ENCODE data around the gene MACROD2.

The MACROD2 gene

GRCh38 chr20:14488756-14489479 is 493.6 kb downstream of the MACROD2 start:
- no peak overlapping the region for H3K4me3 ChIP-seq (ENCODE audit: control insufficient read depth, low read depth, low read length)
- peak; percentile 12 for DNase-seq (ENCODE audit: low read depth)
- TF ChIP-seq CTCF (conservative IDR thresholded peaks at IDR 0.05; ENCODE audit: control insufficient read depth, insufficient read depth, low read depth, low read length): no peak

- H3K4me3 ChIP-seq (ENCODE audit: control insufficient read depth, low read depth, low read length): no peak overlapping the region
- no peak for DNase-seq (ENCODE audit: low read depth)
- TF ChIP-seq CTCF (conservative IDR thresholded peaks at IDR 0.05; ENCODE audit: control insufficient read depth, insufficient read depth, low read depth, low read length): no peak
Observed at GRCh38 chr20:14489544-14489943, 494.2 kb downstream of the MACROD2 start.

GRCh38 chr20:14491436-14491835 is 496.1 kb downstream of the MACROD2 start:
- DNase-seq (ENCODE audit: low read depth): no peak
- no peak overlapping the region for H3K4me3 ChIP-seq (ENCODE audit: control insufficient read depth, low read depth, low read length)
- no peak for TF ChIP-seq CTCF (conservative IDR thresholded peaks at IDR 0.05; ENCODE audit: control insufficient read depth, insufficient read depth, low read depth, low read length)

- DNase-seq (ENCODE audit: low read depth): no peak
- no peak for TF ChIP-seq CTCF (conservative IDR thresholded peaks at IDR 0.05; ENCODE audit: control insufficient read depth, insufficient read depth, low read depth, low read length)
Observed at GRCh38 chr20:14493408-14493807, 498.1 kb downstream of the MACROD2 start.

GRCh38 chr20:14494355-14494754 is 499.0 kb downstream of the MACROD2 start:
- no peak for DNase-seq (ENCODE audit: low read depth)
- no peak for TF ChIP-seq CTCF (conservative IDR thresholded peaks at IDR 0.05; ENCODE audit: control insufficient read depth, insufficient read depth, low read depth, low read length)
- no peak overlapping the region for H3K4me3 ChIP-seq (ENCODE audit: control insufficient read depth, low read depth, low read length)

More at GRCh38 chr20:14493408-14493807, 498.1 kb downstream of the MACROD2 start:
- no peak overlapping the region for H3K4me3 ChIP-seq (ENCODE audit: control insufficient read depth, low read depth, low read length)

- TF ChIP-seq CTCF (conservative IDR thresholded peaks at IDR 0.05; ENCODE audit: control insufficient read depth, insufficient read depth, low read depth, low read length): no peak
- DNase-seq (ENCODE audit: low read depth): no peak
- H3K4me3 ChIP-seq (ENCODE audit: control insufficient read depth, low read depth, low read length): no peak overlapping the region
Observed at GRCh38 chr20:14495066-14495465, 499.8 kb downstream of the MACROD2 start.
